Effector CD8-positive, alpha-beta T cell (primary cell): ENCODE measurements around the gene FBXO11.

Experiments
- DNase-seq: peaks from one replicate; lab custom pipeline; 2025; lab: John Stamatoyannopoulos, UW

Gene FBXO11

DNA sequence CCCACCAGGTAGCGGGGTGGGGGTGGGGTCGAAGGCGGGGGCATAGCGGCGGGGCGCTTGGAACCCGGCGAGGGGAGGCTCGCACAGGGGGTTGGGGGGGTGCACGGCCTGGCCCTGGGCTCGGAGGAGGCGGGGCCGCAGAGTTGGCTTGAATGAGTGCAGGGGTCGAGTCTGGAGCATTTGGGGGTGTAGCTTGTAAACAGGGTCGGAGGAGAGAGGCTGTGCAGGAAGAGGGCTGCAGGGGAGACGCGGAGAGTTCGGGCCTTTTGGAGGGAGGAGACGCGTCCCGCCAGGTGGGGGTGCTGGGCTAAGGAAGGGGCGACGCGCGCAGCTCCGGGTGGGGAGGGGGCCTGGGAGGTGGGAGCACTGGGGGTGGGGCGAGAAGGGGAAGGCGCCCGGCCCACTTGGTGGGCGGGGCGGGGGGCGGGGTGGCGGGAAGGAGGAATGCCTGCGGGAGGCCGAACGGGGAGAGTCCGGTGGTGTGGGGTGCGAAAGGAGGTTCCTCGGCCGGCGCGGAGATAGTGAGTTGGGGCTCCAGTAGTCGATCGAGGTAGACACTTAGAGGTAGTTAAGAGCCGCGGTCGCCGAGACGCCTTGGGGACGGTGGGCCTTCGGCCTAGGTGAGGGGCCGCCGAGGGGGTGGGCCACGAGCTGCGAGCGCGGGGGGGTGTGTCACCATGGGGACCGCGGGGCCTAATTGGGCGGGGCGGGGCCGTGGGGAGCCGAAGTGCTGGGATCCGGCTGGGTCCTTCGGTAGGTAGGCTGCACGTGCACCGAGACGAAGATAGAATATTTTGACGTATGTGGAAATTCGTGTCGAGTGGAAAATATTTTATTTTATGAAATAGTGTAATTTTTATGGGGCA lies 122.6 kb downstream of the FBXO11 start:
- peak; percentile 72 for DNase-seq

- DNase-seq: peak; percentile 81
Observed at GRCh38 chr2:47782671-47783485, 123.4 kb downstream of the FBXO11 start, which contains the start of gene MSH6. Gene MSH6, plus strand, starts transcription at chr2:47783145. Its CDS starts 89 bp downstream, at chr2:47783234.

DNA sequence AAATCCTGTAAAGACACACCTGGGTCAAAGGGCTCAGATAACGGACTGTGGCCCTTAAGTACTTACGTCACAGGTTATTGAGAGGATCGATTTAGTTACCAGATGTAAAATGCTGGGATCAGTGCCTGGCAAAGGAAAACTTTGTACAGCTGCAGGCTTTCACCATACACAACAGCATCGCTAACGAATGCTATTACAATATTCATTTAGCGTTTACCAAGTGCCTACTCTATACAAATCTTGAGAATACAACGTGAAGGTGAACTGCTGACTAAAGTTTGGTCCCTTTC lies 124.0 kb downstream of the FBXO11 start:
- DNase-seq: no peak

DNA sequence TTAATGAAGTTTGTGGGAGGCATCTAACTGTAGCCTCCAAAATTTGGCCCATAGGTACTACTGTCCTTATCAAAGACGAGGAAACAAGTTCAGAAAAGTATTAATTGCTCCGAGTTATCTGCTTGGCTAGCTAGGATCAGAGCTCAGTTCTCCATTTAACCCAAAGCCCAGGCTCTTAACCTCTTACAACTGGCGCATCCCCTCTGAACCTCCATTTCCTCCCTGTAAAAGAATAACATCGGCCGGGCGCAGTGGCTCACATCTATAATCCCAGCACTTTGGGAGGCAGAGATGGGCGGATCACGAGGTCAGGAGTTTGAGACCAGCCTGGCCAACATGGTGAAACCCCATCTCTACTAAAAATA lies 126.9 kb downstream of the FBXO11 start:
- DNase-seq: no peak

- no peak for DNase-seq
Observed at GRCh38 chr2:47778698-47779425, 127.4 kb downstream of the FBXO11 start.

- no peak for DNase-seq
Observed at GRCh38 chr2:47777277-47777937, 128.9 kb downstream of the FBXO11 start.

DNA sequence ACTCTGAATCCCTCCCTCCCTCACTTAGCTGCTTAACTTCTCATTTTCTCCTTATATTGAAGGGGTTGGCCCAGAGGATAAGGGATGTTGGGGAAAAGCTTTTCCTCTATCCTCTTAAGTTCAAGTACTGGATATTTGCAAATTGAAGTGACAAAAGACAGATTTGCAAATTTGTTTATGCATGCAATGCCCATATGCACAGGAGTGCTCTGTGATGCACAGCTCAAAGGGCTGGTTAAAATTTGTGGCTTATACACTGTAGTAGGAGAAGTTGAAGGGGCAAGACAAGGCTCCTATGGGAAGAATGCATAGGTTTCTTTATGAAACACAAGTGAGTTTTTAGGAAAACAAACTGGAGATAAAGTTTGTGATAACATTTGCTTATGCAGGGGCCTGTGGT lies 131.7 kb downstream of the FBXO11 start:
- no peak for DNase-seq

- no peak for DNase-seq
Observed at GRCh38 chr2:47772343-47772742, 134.0 kb downstream of the FBXO11 start.

- DNase-seq: no peak
Observed at GRCh38 chr2:47771211-47771610, 135.1 kb downstream of the FBXO11 start.

GRCh38 chr2:47769318-47769717 lies 137.0 kb downstream of the FBXO11 start:
- no peak for DNase-seq

DNA sequence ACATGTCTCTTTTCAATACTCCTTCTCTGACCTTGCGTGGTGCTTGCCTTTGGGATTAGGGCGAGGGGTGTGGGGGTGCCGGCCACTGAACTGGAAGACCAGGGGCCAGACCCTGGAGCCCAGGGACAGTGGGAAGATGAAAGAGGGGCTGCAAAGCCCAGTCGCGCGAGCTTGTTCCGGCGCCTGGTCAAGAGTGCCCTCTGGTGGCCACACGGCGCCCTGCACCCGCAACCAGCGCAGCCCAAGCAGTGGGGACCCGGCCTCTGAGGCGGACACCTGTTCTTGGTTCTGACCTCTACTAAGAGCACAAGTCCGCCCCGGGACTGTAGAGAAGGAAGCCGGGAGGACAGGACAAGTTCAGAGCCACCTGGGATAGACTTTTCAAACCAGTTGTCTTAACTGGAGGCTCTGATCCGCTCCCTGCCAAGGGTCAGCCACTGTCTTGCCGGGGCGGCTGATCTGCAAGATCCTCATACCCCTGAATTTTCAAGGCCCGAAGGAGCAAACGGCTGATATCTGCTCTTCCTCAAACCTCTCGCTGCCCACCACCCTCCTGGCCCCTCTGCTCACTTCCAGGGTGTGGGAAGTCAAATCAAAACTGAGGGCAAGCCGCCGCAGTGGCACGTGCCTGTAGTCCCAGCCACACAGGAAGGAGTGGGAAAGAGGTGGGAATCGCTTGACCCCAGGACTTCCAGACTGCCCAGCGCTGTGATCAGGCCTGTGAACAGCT lies 138.3 kb downstream of the FBXO11 start:
- DNase-seq: peak; percentile 56

GRCh38 chr2:47767497-47767844 lies 138.8 kb downstream of the FBXO11 start:
- no peak for DNase-seq

DNA sequence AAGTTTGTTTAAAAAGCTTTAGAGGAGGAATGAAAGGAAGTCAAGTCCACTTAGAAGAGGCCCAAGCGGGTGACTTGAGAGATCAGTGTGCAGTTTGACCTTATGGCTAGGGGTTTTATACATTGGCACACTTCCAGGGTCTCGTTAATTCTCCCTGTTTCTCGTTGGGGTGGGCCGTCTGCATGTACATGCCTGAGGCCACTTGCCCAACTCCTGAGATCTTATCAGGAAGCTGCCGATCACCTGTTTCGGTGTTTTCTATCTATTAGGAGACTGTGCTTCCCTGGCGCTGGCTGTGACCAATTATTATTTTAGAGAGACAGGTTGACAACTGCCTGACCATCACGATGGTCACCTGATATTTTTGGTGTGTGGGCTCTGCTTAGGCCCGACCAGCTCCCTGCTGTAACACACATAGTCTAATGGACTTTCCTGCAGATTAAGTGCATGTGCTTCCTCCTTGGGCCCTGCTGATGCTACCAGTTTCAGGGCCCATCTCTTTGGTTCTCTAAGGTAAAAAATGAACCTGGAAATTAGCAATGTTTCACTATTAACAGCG lies 154.4 kb downstream of the FBXO11 start:
- DNase-seq: no peak

DNA sequence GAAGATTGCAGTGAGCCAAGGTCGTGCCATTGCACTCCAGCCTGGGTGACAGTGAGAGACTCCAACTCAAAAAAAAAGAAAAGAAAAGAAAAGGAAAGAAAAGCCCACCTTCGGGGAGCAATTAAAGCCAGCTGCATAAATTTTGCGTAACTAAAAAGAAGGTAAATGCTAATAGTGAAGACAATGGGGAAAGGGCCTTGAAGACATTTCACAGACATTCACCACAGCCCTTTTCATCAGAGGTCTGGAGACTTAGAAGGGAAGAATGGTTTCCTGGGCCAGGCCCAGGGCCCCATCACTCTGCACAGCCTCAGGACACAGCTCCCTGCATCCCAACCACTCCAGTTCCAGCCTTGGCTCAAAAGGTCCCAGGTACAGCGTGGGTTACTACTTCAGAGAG lies 158.4 kb downstream of the FBXO11 start:
- no peak for DNase-seq

DNA sequence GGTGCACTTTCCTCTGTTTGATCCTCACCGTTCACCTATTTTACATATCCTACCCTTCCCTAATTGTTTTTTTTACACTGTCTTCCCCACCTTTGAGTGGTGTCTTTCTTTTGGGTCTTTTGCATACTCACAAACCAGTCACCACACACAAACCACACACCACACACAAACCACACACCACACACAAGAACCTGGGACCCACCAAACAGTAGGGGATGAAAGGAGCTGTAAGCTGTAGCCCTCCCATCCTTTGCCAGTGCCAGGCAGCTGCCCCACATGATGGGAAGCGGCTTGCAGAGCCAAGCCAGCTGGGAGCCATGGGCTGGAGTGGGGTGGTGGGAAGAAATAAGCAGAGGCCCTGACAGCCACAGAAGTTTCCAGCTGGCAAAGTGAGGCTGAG lies 162.2 kb downstream of the FBXO11 start:
- no peak for DNase-seq

- DNase-seq: no peak
Observed at GRCh38 chr2:47741637-47742036, 164.7 kb downstream of the FBXO11 start.

DNA sequence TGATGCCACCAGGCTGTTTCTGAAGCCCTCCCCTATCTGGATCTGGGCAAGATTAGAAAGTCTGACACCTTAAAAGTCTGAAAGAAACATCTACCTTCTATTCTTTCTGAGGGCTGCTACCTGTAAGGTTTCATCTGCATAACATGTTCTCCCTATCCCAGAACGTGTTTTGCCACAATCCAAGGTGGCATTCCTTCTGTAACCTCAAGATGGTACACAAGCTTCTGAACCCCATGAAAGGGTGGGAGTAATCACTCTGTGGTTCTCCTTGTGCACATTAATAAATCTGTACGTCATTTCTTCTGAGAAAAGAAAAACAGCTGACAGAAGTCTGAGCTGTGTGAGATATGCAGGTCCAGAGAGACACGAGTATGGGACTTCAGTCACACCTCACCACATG lies 165.2 kb downstream of the FBXO11 start:
- no peak for DNase-seq
